EL (cell line): ENCODE results near the gene MRPS34.

Source experiments
- DNase-seq: peaks from one replicate; pipeline ENCODE4 v3.0.0-alpha.2; 2016

Gene MRPS34

GRCh38 chr16:1724491-1724890 lies 48.4 kb downstream of the MRPS34 start:
- no peak for DNase-seq

- DNase-seq: peak; percentile 38
Observed at GRCh38 chr16:1723450-1724147, 49.3 kb downstream of the MRPS34 start.
